HEK293 (cell line): Measurements from ENCODE around the gene ACAN.

Source experiments
- GLIS2 ChIP-seq: fragments of 450-650 bp; formaldehyde crosslinking; IDR thresholded peaks from 2 replicates; pipeline ENCODE4 v1.5.1; 2016; ENCODE audit warnings: missing biosample characterization, missing genetic modification characterization
- PRDM1 ChIP-seq: fragments of 450-650 bp; formaldehyde crosslinking; IDR thresholded peaks from 2 replicates; pipeline ENCODE4; 2016; ENCODE audit warnings: missing biosample characterization, missing genetic modification characterization
- SCRT2 ChIP-seq: fragments of 450-650 bp; formaldehyde crosslinking; IDR thresholded peaks from 2 replicates; pipeline ENCODE4 v1.5.1; 2016; ENCODE audit warnings: missing biosample characterization, missing genetic modification characterization
- SP2 ChIP-seq: fragments of 450-650 bp; formaldehyde crosslinking; IDR thresholded peaks from 2 replicates; pipeline ENCODE4 v1.5.1; 2016; ENCODE audit warnings: missing biosample characterization, missing genetic modification characterization
- SP3 ChIP-seq: fragments of 450-650 bp; formaldehyde crosslinking; IDR thresholded peaks from 2 replicates; pipeline ENCODE4 v1.5.1; 2016; ENCODE audit warnings: missing biosample characterization, missing genetic modification characterization
- ZBTB20 ChIP-seq: fragments of 450-650 bp; formaldehyde crosslinking; IDR thresholded peaks from 2 replicates; pipeline ENCODE4 v1.5.1; 2016; ENCODE audit warnings: missing biosample characterization, missing genetic modification characterization
- ZBTB26 ChIP-seq: fragments of 450-650 bp; formaldehyde crosslinking; optimal IDR thresholded peaks from 2 replicates; pipeline ENCODE3; 2016; ENCODE audit warnings: missing biosample characterization, mild to moderate bottlenecking, missing genetic modification characterization
- ZBTB48 ChIP-seq: fragments of 450-650 bp; formaldehyde crosslinking; IDR thresholded peaks from 2 replicates; pipeline ENCODE4 v1.5.1; 2016; ENCODE audit warnings: missing biosample characterization, missing genetic modification characterization
- ZBTB8A ChIP-seq: fragments of 450-650 bp; formaldehyde crosslinking; IDR thresholded peaks from 2 replicates; pipeline ENCODE4 v1.5.1; 2016; ENCODE audit warnings: missing biosample characterization, missing genetic modification characterization
- ZFP69B ChIP-seq: fragments of 450-650 bp; formaldehyde crosslinking; IDR thresholded peaks from 2 replicates; pipeline ENCODE4 v1.5.1; 2016; ENCODE audit warnings: missing biosample characterization, missing genetic modification characterization
- ZIC2 ChIP-seq: fragments of 450-650 bp; formaldehyde crosslinking; IDR thresholded peaks from 2 replicates; pipeline ENCODE4 v1.5.1; 2016; ENCODE audit warnings: missing biosample characterization, missing genetic modification characterization
- ZNF121 ChIP-seq: fragments of 450-650 bp; formaldehyde crosslinking; IDR thresholded peaks from 2 replicates; pipeline ENCODE4 v1.5.1; 2016; ENCODE audit warnings: missing biosample characterization, missing genetic modification characterization
- ZNF140 ChIP-seq: fragments of 450-650 bp; formaldehyde crosslinking; IDR thresholded peaks from 2 replicates; pipeline ENCODE4 v1.5.1; 2016; ENCODE audit warnings: missing biosample characterization, missing genetic modification characterization
- ZNF146 ChIP-seq: fragments of 450-650 bp; formaldehyde crosslinking; IDR thresholded peaks from 2 replicates; pipeline ENCODE4 v1.5.1; 2016; ENCODE audit warnings: missing biosample characterization, missing genetic modification characterization
- ZNF202 ChIP-seq: fragments of 450-650 bp; formaldehyde crosslinking; IDR thresholded peaks from 2 replicates; pipeline ENCODE4 v1.5.1; 2016; ENCODE audit warnings: missing biosample characterization, missing genetic modification characterization, borderline replicate concordance
- ZNF335 ChIP-seq: fragments of 450-650 bp; formaldehyde crosslinking; conservative IDR thresholded peaks from 2 replicates; pipeline ENCODE4 v1.5.1; 2016; ENCODE audit warnings: missing biosample characterization, missing genetic modification characterization
- ZNF423 ChIP-seq: fragments of 450-650 bp; formaldehyde crosslinking; IDR thresholded peaks from 2 replicates; pipeline ENCODE4 v1.5.1; 2016; ENCODE audit warnings: missing biosample characterization, missing genetic modification characterization
- ZNF529 ChIP-seq: fragments of 450-650 bp; formaldehyde crosslinking; IDR thresholded peaks from 2 replicates; pipeline ENCODE4 v1.5.1; 2017; ENCODE audit warnings: missing genetic modification characterization, missing biosample characterization; ENCODE audit not compliant: insufficient replicate concordance
- ZNF560 ChIP-seq: fragments of 450-650 bp; formaldehyde crosslinking; IDR thresholded peaks from 2 replicates; pipeline ENCODE4 v1.5.1; 2017; ENCODE audit warnings: missing biosample characterization, missing genetic modification characterization, borderline replicate concordance
- ZNF777 ChIP-seq: fragments of 450-650 bp; formaldehyde crosslinking; IDR thresholded peaks from 2 replicates; pipeline ENCODE4 v1.5.1; 2017; ENCODE audit warnings: missing biosample characterization, missing genetic modification characterization, borderline replicate concordance
- ZSCAN16 ChIP-seq: fragments of 450-650 bp; formaldehyde crosslinking; IDR thresholded peaks from 2 replicates; pipeline ENCODE4 v1.5.1; 2016; ENCODE audit warnings: missing biosample characterization, missing genetic modification characterization
- ZXDB ChIP-seq: fragments of 450-650 bp; formaldehyde crosslinking; IDR thresholded peaks from 2 replicates; pipeline ENCODE4 v1.5.1; 2016; ENCODE audit warnings: missing biosample characterization, missing genetic modification characterization
- TF ChIP-seq, protein P1 (sequence below): fragments of 450-650 bp; formaldehyde crosslinking; IDR thresholded peaks from 2 replicates; pipeline ENCODE4 v1.5.1; 2016; ENCODE audit warnings: missing biosample characterization, missing genetic modification characterization
- TF ChIP-seq, protein P2 (sequence below): fragments of 450-650 bp; formaldehyde crosslinking; IDR thresholded peaks from 2 replicates; pipeline ENCODE4 v1.5.1; 2016; ENCODE audit warnings: missing biosample characterization, missing genetic modification characterization

The ACAN gene

DNA sequence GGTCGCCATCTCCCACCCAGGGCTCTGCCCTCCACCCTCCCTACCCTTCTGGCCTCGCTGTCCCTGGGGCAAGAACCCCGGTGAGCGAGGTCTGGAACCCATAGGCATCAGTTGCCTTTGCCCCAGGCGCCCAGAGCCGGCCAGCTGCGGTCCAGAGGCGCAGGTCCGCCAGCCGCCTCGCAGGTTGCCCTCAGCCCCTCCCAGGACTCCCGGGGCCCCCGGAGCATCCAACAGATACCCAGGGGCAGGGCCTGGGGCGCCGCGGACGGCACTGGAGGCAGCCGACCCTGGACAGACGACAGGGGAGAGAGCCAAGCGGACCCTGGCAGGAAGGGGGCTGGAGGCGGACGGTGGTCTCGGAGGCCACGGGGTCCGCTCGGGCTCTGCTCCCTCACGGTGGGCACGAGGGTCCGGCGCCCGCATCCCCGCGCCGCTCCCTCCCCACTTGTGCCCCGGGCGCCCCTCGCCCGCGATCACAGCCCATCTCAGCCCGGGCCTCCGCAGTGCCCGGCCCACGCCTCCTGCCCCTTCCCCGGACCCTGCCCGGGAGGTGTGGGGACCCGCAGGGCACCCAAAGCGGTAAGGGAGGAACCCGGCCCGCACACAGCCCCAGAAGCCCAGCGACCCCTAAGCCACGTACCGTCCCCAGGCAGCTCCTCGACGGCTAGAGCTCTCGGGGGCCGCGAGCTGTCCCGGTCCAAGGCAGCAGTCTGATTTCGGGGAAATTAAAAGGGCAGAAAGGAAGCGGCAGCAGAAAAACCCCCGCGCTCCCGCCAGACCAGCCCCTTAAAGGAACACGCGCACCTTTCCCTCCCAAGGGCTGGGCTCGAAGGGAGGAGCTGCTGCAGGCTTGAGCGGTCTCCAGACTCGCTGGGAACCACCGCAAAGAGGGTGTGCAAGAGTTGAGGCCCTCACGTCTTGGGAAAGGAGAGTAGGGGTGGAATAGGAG, 91.9 kb downstream of the ACAN start, which contains the start of gene HAPLN3 (continued):
- peak; percentile 56 for TF ChIP-seq ZBTB26 (tag by site-specific recombination)
- TF ChIP-seq SCRT2 (tag by site-specific recombination): no peak
- TF ChIP-seq ZBTB48 (tag by site-specific recombination): peak; percentile 80; the same call in 1 of the 2 replicates
- TF ChIP-seq SP2 (tag by site-specific recombination): peak; percentile 31; the same call in 1 of the 2 replicates
- TF ChIP-seq ZNF335: peak; percentile 68; the same call in 1 of the 2 replicates
- TF ChIP-seq ZBTB20 (tag by site-specific recombination): peak; percentile 97
- TF ChIP-seq ZFP69B: peak; percentile 42; the same call in 1 of the 2 replicates
- peak; percentile 32; the same call in 1 of the 2 replicates for TF ChIP-seq SP3 (tag by site-specific recombination)
- TF ChIP-seq ZNF529 (tag by site-specific recombination): no peak
- no peak for TF ChIP-seq PRDM1 (tag by site-specific recombination)
- no peak for TF ChIP-seq ZNF140 (tag by site-specific recombination)
- peak; percentile 41 for TF ChIP-seq ZXDB (tag by site-specific recombination)
- peak; percentile 64; the same call in 1 of the 2 replicates for TF ChIP-seq ZNF777 (tag by site-specific recombination)
- TF ChIP-seq ZNF202 (tag by site-specific recombination): no peak
- TF ChIP-seq ZIC2: peak; percentile 54; the same call in 1 of the 2 replicates
- no peak for TF ChIP-seq ZNF146
- TF ChIP-seq, protein P1, sequence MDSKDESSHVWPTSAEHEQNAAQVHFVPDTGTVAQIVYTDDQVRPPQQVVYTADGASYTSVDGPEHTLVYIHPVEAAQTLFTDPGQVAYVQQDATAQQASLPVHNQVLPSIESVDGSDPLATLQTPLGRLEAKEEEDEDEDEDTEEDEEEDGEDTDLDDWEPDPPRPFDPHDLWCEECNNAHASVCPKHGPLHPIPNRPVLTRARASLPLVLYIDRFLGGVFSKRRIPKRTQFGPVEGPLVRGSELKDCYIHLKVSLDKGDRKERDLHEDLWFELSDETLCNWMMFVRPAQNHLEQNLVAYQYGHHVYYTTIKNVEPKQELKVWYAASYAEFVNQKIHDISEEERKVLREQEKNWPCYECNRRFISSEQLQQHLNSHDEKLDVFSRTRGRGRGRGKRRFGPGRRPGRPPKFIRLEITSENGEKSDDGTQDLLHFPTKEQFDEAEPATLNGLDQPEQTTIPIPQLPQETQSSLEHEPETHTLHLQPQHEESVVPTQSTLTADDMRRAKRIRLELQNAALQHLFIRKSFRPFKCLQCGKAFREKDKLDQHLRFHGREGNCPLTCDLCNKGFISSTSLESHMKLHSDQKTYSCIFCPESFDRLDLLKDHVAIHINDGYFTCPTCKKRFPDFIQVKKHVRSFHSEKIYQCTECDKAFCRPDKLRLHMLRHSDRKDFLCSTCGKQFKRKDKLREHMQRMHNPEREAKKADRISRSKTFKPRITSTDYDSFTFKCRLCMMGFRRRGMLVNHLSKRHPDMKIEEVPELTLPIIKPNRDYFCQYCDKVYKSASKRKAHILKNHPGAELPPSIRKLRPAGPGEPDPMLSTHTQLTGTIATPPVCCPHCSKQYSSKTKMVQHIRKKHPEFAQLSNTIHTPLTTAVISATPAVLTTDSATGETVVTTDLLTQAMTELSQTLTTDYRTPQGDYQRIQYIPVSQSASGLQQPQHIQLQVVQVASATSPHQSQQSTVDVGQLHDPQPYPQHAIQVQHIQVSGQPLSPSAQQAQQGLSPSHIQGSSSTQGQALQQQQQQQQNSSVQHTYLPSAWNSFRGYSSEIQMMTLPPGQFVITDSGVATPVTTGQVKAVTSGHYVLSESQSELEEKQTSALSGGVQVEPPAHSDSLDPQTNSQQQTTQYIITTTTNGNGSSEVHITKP (tag by site-specific recombination): peak; percentile 48
- no peak for TF ChIP-seq ZSCAN16
- TF ChIP-seq ZNF121 (tag by site-specific recombination): no peak
- no peak for TF ChIP-seq ZNF423 (tag by site-specific recombination)
- TF ChIP-seq ZBTB8A (tag by site-specific recombination): peak; percentile 75
- no peak for TF ChIP-seq ZNF560
- TF ChIP-seq GLIS2 (tag by site-specific recombination): peak; percentile 67
- TF ChIP-seq, protein P2, sequence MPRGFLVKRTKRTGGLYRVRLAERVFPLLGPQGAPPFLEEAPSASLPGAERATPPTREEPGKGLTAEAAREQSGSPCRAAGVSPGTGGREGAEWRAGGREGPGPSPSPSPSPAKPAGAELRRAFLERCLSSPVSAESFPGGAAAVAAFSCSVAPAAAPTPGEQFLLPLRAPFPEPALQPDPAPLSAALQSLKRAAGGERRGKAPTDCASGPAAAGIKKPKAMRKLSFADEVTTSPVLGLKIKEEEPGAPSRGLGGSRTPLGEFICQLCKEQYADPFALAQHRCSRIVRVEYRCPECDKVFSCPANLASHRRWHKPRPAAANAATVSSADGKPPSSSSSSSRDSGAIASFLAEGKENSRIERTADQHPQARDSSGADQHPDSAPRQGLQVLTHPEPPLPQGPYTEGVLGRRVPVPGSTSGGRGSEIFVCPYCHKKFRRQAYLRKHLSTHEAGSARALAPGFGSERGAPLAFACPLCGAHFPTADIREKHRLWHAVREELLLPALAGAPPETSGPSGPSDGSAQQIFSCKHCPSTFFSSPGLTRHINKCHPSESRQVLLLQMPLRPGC (tag by site-specific recombination): no peak
